HEK293 (cell line): ENCODE measurements around the gene FOXN1.

ENCODE experiments used
- BCL11A ChIP-seq: fragments of 450-650 bp; formaldehyde crosslinking; IDR thresholded peaks from 2 replicates; pipeline ENCODE4 v1.5.1; 2016; ENCODE audit warnings: low read depth, missing biosample characterization, missing genetic modification characterization
- GLI4 ChIP-seq: fragments of 450-650 bp; formaldehyde crosslinking; IDR thresholded peaks from 2 replicates; pipeline ENCODE4 v1.5.1; 2016; ENCODE audit warnings: missing biosample characterization, missing genetic modification characterization
- IKZF3 ChIP-seq: fragments of 450-650 bp; IDR thresholded peaks from 2 replicates; pipeline ENCODE4 v1.5.0; 2018; ENCODE audit warnings: missing biosample characterization, mild to moderate bottlenecking, missing genetic modification characterization, moderate library complexity
- MYNN ChIP-seq: fragments of 450-650 bp; formaldehyde crosslinking; IDR thresholded peaks from 2 replicates; pipeline ENCODE4 v1.5.1; 2016; ENCODE audit warnings: missing biosample characterization, missing genetic modification characterization, borderline replicate concordance
- PRDM1 ChIP-seq: fragments of 450-650 bp; formaldehyde crosslinking; IDR thresholded peaks from 2 replicates; pipeline ENCODE4; 2016; ENCODE audit warnings: missing biosample characterization, missing genetic modification characterization
- SP3 ChIP-seq: fragments of 450-650 bp; formaldehyde crosslinking; IDR thresholded peaks from 2 replicates; pipeline ENCODE4 v1.5.1; 2016; ENCODE audit warnings: missing biosample characterization, missing genetic modification characterization
- YY1 ChIP-seq: fragments of 450-650 bp; formaldehyde crosslinking; IDR thresholded peaks from 2 replicates; pipeline ENCODE4 v1.5.1; 2018; ENCODE audit warnings: missing biosample characterization, missing genetic modification characterization
- ZBTB6 ChIP-seq: fragments of 450-650 bp; formaldehyde crosslinking; IDR thresholded peaks from 2 replicates; pipeline ENCODE4 v1.5.1; 2017; ENCODE audit warnings: missing biosample characterization, missing genetic modification characterization
- ZFP69B ChIP-seq: fragments of 450-650 bp; formaldehyde crosslinking; IDR thresholded peaks from 2 replicates; pipeline ENCODE4 v1.5.1; 2016; ENCODE audit warnings: missing biosample characterization, missing genetic modification characterization
- ZNF10 ChIP-seq: fragments of 450-650 bp; formaldehyde crosslinking; IDR thresholded peaks from 2 replicates; pipeline ENCODE4 v1.5.1; 2017; ENCODE audit warnings: missing biosample characterization, missing genetic modification characterization
- ZNF121 ChIP-seq: fragments of 450-650 bp; formaldehyde crosslinking; IDR thresholded peaks from 2 replicates; pipeline ENCODE4 v1.5.1; 2016; ENCODE audit warnings: missing biosample characterization, missing genetic modification characterization
- ZNF16 ChIP-seq: fragments of 450-650 bp; formaldehyde crosslinking; IDR thresholded peaks from 2 replicates; pipeline ENCODE4 v1.5.1; 2016; ENCODE audit warnings: low read depth, missing biosample characterization, missing genetic modification characterization
- ZNF214 ChIP-seq: fragments of 450-650 bp; formaldehyde crosslinking; IDR thresholded peaks from 2 replicates; pipeline ENCODE4 v1.5.1; 2017; ENCODE audit warnings: missing biosample characterization, mild to moderate bottlenecking, missing genetic modification characterization, borderline replicate concordance
- ZNF223 ChIP-seq: fragments of 450-650 bp; formaldehyde crosslinking; IDR thresholded peaks from 2 replicates; pipeline ENCODE4 v1.5.1; 2016; ENCODE audit warnings: missing biosample characterization, missing genetic modification characterization
- ZNF239 ChIP-seq: fragments of 450-650 bp; formaldehyde crosslinking; IDR thresholded peaks from 2 replicates; pipeline ENCODE4 v1.5.1; 2016; ENCODE audit warnings: missing biosample characterization, missing genetic modification characterization
- ZNF354C ChIP-seq: fragments of 450-650 bp; formaldehyde crosslinking; IDR thresholded peaks from 2 replicates; pipeline ENCODE4 v1.5.1; 2016; ENCODE audit warnings: missing biosample characterization, missing genetic modification characterization, low read depth, borderline replicate concordance
- ZNF416 ChIP-seq: fragments of 450-650 bp; formaldehyde crosslinking; IDR thresholded peaks from 2 replicates; pipeline ENCODE4 v1.5.1; 2016; ENCODE audit warnings: missing biosample characterization, missing genetic modification characterization
- ZNF549 ChIP-seq: fragments of 450-650 bp; IDR thresholded peaks from 2 replicates; pipeline ENCODE4 v1.5.1; 2018; ENCODE audit warnings: missing biosample characterization, missing genetic modification characterization, mild to moderate bottlenecking, inconsistent platforms, moderate library complexity
- ZNF654 ChIP-seq: fragments of 450-650 bp; formaldehyde crosslinking; IDR thresholded peaks from 2 replicates; pipeline ENCODE4 v1.5.1; 2016; ENCODE audit warnings: low read depth, missing biosample characterization, missing genetic modification characterization
- ZNF677 ChIP-seq: fragments of 450-650 bp; IDR thresholded peaks from 2 replicates; pipeline ENCODE4 v1.5.0; 2018; ENCODE audit warnings: missing biosample characterization, mild to moderate bottlenecking, missing genetic modification characterization, moderate library complexity
- ZNF701 ChIP-seq: fragments of 450-650 bp; formaldehyde crosslinking; IDR thresholded peaks from 2 replicates; pipeline ENCODE4 v1.5.1; 2016; ENCODE audit warnings: missing biosample characterization, missing genetic modification characterization
- ZNF776 ChIP-seq: fragments of 450-650 bp; formaldehyde crosslinking; IDR thresholded peaks from 2 replicates; pipeline ENCODE4 v1.5.0; 2017; ENCODE audit warnings: missing biosample characterization, missing genetic modification characterization, borderline replicate concordance
- ZNF785 ChIP-seq: fragments of 450-650 bp; formaldehyde crosslinking; IDR thresholded peaks from 2 replicates; pipeline ENCODE4 v1.5.1; 2016; ENCODE audit warnings: missing biosample characterization, missing genetic modification characterization
- ZNF791 ChIP-seq: fragments of 450-650 bp; formaldehyde crosslinking; IDR thresholded peaks from 2 replicates; pipeline ENCODE4 v1.5.1; 2016; ENCODE audit warnings: missing biosample characterization, missing genetic modification characterization
- TF ChIP-seq, protein P1 (sequence below): fragments of 450-650 bp; formaldehyde crosslinking; IDR thresholded peaks from 2 replicates; pipeline ENCODE4 v1.5.1; 2016; ENCODE audit warnings: missing biosample characterization, missing genetic modification characterization
- TF ChIP-seq, protein P2 (sequence below): fragments of 450-650 bp; formaldehyde crosslinking; IDR thresholded peaks from 2 replicates; pipeline ENCODE4 v1.5.1; 2016; ENCODE audit warnings: missing biosample characterization, missing genetic modification characterization
- TF ChIP-seq, protein P3 (sequence below): fragments of 450-650 bp; formaldehyde crosslinking; IDR thresholded peaks from 2 replicates; pipeline ENCODE4 v1.5.0; 2017; ENCODE audit warnings: missing biosample characterization, missing genetic modification characterization, borderline replicate concordance
- TF ChIP-seq, protein P4 (sequence below): fragments of 450-650 bp; formaldehyde crosslinking; IDR thresholded peaks from 2 replicates; pipeline ENCODE4 v1.5.1; 2016; ENCODE audit warnings: missing biosample characterization, missing genetic modification characterization, low read depth
- TF ChIP-seq, protein P5 (sequence below): fragments of 450-650 bp; formaldehyde crosslinking; IDR thresholded peaks from 2 replicates; pipeline ENCODE4 v1.5.1; 2016; ENCODE audit warnings: missing biosample characterization, missing genetic modification characterization

FOXN1 gene

DNA sequence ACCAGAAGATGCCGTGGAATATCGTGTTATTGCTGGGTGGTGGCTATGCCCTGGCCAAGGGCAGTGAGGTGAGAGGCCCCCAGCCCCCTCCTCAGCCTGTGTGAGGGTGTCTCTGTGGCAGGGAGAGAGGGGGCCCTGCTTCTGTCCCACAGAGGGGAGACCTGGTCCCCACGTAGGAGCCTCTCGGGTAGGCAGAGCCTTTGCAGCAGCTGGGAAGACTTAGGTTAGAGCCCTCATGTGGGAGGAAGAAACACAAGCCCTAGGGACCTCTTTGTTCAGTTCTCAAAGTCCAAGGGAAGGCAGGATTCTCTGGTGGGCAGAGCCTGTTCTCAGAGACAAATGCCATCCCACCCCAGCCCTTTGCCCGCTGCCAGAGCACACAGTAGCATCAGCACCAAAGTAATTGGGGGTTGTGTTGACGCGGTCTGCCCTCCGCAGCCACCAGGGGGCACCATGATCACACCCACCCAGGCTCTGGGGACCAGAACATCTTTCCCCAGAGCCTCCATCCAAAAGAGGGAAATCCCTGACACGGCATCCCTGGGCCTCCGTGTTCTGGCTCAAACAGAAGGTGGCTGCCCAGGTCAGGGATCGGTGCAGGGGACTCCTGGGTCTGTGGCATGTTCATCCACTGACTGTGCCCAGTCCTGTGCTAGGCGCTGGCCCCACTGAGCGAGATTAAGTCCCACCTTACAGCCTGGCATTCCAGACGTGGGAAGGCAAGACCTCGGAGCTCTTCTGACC lies 11.5 kb upstream of the FOXN1 start (continued):
- TF ChIP-seq GLI4 (tag by site-specific recombination) = no peak
- TF ChIP-seq ZNF791 = no peak
- 0 out of 2 replicates have a peak, but pooled peaks have one; percentile 15 for TF ChIP-seq ZNF677
- TF ChIP-seq IKZF3 = 0 out of 2 replicates have a peak, but pooled peaks have one; percentile 11
- TF ChIP-seq ZNF354C (tag by site-specific recombination) = no peak
- TF ChIP-seq ZNF785 (tag by site-specific recombination) = no peak
- TF ChIP-seq, protein P1, sequence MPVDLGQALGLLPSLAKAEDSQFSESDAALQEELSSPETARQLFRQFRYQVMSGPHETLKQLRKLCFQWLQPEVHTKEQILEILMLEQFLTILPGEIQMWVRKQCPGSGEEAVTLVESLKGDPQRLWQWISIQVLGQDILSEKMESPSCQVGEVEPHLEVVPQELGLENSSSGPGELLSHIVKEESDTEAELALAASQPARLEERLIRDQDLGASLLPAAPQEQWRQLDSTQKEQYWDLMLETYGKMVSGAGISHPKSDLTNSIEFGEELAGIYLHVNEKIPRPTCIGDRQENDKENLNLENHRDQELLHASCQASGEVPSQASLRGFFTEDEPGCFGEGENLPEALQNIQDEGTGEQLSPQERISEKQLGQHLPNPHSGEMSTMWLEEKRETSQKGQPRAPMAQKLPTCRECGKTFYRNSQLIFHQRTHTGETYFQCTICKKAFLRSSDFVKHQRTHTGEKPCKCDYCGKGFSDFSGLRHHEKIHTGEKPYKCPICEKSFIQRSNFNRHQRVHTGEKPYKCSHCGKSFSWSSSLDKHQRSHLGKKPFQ (tag by site-specific recombination) = no peak
- TF ChIP-seq ZNF776 = no peak
- TF ChIP-seq ZBTB6 (tag by site-specific recombination) = no peak
- TF ChIP-seq, protein P2, sequence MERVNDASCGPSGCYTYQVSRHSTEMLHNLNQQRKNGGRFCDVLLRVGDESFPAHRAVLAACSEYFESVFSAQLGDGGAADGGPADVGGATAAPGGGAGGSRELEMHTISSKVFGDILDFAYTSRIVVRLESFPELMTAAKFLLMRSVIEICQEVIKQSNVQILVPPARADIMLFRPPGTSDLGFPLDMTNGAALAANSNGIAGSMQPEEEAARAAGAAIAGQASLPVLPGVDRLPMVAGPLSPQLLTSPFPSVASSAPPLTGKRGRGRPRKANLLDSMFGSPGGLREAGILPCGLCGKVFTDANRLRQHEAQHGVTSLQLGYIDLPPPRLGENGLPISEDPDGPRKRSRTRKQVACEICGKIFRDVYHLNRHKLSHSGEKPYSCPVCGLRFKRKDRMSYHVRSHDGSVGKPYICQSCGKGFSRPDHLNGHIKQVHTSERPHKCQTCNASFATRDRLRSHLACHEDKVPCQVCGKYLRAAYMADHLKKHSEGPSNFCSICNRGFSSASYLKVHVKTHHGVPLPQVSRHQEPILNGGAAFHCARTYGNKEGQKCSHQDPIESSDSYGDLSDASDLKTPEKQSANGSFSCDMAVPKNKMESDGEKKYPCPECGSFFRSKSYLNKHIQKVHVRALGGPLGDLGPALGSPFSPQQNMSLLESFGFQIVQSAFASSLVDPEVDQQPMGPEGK (tag by site-specific recombination) = 0 out of 2 replicates have a peak, but pooled peaks have one; percentile 19
- TF ChIP-seq YY1 (tag by site-specific recombination) = no peak
- no peak for TF ChIP-seq ZNF239 (tag by site-specific recombination)
- TF ChIP-seq ZNF701 (tag by site-specific recombination) = no peak
- TF ChIP-seq, protein P3, sequence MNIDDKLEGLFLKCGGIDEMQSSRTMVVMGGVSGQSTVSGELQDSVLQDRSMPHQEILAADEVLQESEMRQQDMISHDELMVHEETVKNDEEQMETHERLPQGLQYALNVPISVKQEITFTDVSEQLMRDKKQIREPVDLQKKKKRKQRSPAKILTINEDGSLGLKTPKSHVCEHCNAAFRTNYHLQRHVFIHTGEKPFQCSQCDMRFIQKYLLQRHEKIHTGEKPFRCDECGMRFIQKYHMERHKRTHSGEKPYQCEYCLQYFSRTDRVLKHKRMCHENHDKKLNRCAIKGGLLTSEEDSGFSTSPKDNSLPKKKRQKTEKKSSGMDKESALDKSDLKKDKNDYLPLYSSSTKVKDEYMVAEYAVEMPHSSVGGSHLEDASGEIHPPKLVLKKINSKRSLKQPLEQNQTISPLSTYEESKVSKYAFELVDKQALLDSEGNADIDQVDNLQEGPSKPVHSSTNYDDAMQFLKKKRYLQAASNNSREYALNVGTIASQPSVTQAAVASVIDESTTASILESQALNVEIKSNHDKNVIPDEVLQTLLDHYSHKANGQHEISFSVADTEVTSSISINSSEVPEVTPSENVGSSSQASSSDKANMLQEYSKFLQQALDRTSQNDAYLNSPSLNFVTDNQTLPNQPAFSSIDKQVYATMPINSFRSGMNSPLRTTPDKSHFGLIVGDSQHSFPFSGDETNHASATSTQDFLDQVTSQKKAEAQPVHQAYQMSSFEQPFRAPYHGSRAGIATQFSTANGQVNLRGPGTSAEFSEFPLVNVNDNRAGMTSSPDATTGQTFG (tag by site-specific recombination) = no peak
- TF ChIP-seq, protein P4, sequence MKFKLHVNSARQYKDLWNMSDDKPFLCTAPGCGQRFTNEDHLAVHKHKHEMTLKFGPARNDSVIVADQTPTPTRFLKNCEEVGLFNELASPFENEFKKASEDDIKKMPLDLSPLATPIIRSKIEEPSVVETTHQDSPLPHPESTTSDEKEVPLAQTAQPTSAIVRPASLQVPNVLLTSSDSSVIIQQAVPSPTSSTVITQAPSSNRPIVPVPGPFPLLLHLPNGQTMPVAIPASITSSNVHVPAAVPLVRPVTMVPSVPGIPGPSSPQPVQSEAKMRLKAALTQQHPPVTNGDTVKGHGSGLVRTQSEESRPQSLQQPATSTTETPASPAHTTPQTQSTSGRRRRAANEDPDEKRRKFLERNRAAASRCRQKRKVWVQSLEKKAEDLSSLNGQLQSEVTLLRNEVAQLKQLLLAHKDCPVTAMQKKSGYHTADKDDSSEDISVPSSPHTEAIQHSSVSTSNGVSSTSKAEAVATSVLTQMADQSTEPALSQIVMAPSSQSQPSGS (tag by site-specific recombination) = no peak
- TF ChIP-seq ZNF214 = no peak
- TF ChIP-seq ZNF654 (tag by site-specific recombination) = peak; percentile 93
- TF ChIP-seq BCL11A (tag by site-specific recombination) = no peak
- no peak for TF ChIP-seq ZNF416 (tag by site-specific recombination)
- no peak for TF ChIP-seq MYNN (tag by site-specific recombination)
- TF ChIP-seq ZNF223 (tag by site-specific recombination) = no peak
- no peak for TF ChIP-seq ZNF549
- TF ChIP-seq ZNF10 (tag by site-specific recombination) = no peak
- no peak for TF ChIP-seq PRDM1 (tag by site-specific recombination)
- no peak for TF ChIP-seq ZNF121 (tag by site-specific recombination)
- TF ChIP-seq ZFP69B = 0 out of 2 replicates have a peak, but pooled peaks have one; percentile 23
- TF ChIP-seq, protein P5, sequence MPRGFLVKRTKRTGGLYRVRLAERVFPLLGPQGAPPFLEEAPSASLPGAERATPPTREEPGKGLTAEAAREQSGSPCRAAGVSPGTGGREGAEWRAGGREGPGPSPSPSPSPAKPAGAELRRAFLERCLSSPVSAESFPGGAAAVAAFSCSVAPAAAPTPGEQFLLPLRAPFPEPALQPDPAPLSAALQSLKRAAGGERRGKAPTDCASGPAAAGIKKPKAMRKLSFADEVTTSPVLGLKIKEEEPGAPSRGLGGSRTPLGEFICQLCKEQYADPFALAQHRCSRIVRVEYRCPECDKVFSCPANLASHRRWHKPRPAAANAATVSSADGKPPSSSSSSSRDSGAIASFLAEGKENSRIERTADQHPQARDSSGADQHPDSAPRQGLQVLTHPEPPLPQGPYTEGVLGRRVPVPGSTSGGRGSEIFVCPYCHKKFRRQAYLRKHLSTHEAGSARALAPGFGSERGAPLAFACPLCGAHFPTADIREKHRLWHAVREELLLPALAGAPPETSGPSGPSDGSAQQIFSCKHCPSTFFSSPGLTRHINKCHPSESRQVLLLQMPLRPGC (tag by site-specific recombination) = no peak
- TF ChIP-seq SP3 (tag by site-specific recombination) = no peak
- TF ChIP-seq ZNF16 (tag by site-specific recombination) = no peak
